ENCODE data around the gene ID3.

DNA sequence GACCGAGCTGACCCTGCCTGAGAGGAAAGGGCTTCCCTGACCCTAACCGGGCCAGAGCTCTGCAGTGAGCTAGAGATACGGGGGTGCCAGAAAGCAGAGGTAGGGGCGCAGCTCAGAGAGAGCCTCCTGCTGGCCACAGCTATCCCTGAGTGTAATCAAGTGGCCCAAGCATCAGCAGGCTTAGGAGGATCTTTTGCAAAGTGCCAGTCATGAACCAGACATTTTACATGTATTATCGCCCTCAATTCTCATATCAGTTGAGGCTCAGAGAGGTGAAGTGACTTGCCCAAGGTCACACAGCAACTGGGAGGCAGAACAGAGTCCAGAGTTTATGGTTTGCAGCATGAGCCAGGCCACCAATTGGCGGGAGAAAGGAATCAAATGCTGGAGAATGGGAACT lies 7.0 kb upstream of the ID3 start:
- TF ChIP-seq, protein P1, sequence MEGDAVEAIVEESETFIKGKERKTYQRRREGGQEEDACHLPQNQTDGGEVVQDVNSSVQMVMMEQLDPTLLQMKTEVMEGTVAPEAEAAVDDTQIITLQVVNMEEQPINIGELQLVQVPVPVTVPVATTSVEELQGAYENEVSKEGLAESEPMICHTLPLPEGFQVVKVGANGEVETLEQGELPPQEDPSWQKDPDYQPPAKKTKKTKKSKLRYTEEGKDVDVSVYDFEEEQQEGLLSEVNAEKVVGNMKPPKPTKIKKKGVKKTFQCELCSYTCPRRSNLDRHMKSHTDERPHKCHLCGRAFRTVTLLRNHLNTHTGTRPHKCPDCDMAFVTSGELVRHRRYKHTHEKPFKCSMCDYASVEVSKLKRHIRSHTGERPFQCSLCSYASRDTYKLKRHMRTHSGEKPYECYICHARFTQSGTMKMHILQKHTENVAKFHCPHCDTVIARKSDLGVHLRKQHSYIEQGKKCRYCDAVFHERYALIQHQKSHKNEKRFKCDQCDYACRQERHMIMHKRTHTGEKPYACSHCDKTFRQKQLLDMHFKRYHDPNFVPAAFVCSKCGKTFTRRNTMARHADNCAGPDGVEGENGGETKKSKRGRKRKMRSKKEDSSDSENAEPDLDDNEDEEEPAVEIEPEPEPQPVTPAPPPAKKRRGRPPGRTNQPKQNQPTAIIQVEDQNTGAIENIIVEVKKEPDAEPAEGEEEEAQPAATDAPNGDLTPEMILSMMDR (IDR thresholded peaks at IDR 0.05 in 8 of 11, conservative IDR thresholded peaks at IDR 0.05 in 3 of 11), result no peak
- TF ChIP-seq POLR2AphosphoS5 (IDR thresholded peaks at IDR 0.05) (no peak), POLR2A (IDR thresholded peaks at IDR 0.05) (no peak)
